ENCODE results near the gene BEST4.
"Not testable (repeated sequence)": the region's sequence is repeated elsewhere in the genome, so short reads cannot be mapped to it uniquely, and the experiment has no call there.

Gene BEST4

DNA sequence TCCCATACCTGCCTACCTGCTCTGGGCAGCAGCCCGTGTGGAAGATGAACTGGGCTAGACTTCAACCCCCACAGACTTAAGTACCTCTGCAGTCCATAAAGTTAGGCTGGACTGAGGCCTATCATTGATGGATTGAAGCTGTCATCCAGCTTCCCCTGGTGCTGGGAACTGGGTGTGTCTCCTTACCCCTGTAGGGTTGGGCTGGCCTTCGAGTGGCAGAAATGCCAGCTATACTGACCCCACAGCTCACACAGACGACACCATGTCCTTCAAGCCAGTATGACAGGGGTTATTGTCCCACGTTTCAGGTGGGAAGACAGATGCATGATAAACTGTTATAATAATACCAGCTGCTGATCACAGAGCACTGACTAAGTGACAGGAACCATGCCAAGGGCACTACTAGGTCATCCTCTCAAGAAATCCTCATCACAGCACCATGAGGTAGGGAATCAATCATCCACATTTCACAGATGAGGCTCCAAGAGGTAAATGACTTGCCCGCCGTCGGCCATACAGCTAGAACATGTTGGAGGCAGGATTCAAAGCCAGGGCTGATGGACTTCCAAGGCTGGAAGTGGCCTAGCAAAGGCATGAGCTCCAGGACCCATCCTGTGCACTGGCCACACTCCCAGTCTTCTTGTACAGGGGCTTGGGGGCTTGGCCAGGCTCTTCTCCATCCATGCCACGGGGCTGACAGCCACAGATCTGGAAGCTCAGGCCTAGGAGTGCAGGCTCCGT is at the start of gene BEST4:
Gene BEST4, minus strand, starts transcription at position 51 of the 741 bp plus-strand sequence. CDS start 465 bp downstream, outside the sequence.
- DNase-seq: no peak

DNA sequence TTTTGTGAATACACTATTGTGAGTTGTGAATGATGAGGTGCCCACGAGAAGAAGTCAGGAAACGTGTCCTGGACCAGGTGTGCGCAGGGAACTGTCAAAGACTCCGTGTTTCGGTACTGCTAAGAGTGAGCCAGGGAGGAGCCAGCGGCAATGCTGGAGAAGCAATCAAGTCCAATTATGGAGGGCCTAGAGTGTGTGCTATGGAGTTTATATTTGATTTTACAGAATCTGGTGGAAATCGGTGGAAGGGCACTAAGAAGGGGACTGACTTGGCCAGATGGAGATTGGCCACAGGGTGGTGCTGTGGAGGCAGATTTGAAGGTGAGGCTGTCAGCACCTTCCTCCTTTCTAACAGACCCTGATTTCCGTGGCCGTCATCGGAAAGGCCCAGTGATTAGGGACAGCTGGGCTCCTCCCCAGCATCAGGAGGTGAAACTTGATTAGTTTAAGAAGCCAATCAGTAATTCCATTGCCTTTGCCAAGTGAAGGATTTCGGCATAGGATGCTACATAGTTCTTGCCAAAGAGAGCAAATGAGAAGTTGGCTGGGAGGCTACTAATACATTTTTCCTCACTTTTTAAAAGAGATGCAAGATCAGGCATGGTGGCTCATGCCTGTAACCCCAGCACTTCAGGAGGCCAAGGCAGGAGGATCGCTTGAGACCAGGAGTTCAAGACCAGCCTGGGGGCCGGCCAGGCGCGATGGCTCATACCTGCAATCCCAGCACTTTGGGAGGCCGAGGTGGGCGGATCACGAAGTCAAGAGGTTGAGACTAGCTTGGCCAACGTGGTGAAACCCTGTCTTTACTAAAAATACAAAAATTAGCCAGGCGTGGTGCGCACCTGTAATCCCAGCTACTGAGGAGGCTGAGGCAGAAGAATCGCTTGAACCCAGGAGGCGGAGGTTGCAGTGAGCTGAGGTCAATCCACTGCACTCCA is 48.0 kb upstream of the BEST4 start:
- peak; percentile 64 for DNase-seq

DNA sequence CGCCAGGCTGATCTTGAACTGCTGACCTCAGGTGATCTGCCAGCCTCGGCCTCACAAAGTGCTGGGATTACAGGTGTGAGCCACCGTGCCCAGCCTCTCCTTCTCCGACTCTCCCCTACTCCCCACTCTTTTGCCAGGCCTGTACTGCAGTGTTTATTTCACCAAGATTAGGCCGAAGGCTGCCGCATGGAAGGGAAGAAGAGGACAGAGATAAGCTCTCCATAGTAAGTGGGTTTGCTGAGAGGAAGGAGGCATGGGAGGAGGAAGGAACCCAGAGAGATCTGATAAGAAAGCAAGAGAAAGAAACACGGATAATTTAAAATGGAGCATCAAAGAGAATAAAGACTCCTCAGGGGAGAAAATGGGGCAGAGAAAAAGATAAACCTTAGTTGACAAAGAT is 46.4 kb upstream of the BEST4 start:
- DNase-seq: no peak

DNA sequence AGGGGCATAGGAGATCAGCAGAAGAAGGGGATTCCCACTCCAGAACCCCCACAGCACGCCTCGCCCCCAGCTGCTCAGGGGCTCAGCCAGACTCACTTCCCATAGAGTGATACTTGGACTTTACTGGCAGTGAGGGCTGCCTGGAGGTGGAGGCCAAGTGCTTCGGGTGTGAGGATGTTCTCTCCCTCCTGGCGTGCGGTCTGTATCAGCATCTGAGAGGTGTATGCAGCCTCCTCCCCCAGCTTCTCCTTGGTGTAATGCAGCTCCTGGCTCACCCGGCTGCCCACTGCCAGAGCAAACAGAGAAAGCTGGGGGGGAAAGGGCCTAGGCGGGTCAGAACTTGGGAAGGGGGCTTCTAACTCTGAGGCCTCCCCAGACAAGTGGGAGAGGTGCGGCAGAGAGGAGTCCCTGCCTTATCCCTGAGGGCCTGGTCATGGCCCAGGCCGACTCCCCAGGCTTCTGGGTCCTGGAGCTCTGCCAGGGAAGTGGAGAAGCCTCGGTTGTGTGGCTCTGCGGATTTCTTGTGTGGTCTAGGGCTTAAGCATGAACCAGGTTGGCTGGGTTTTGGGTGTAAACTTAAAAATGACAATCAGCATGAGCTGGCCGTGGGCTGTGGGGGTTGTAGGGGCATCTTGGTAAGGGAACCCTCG is 44.2 kb upstream of the BEST4 start:
- no peak for DNase-seq

DNA sequence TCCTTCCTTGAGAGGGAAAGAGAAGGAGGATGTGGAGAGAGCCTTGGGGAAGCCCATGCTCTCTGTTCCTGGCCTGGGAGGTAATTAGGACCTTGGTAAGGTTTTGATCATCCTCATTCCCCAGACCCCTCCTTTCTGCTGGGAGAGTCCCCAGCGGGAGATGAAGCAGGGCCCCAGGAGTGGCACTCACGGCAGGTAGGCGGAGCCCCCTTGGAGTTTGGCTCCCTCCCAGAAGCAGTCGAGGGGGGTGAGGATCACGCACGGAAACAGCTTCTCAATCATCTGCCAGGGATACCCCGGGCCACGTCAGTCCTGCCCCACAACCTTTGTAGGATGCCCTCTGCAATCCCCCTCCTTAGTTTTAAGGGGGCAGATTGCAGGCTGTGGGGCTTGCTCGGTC is 43.5 kb upstream of the BEST4 start:
- no peak for DNase-seq

DNA sequence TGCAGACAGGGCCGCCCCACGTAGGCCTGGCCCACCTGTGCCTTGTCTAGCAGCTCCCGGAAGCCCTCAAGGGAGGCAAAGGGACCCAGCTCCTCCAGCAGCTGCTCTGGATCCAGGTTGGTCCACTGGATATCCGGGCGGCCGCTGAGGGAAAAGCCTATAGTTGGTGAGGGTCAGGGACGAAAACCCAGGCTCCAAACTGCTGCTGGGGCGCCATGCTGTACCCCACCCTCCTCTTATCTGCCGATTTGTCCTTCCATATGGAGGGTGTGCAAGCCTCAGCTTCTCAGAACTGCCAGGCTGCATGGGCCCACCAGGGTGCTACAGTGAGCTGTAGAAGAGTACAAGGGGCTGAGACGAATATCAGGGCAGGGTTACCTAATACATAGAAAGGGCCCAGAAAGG is 42.9 kb upstream of the BEST4 start:
- DNase-seq: no peak

DNA sequence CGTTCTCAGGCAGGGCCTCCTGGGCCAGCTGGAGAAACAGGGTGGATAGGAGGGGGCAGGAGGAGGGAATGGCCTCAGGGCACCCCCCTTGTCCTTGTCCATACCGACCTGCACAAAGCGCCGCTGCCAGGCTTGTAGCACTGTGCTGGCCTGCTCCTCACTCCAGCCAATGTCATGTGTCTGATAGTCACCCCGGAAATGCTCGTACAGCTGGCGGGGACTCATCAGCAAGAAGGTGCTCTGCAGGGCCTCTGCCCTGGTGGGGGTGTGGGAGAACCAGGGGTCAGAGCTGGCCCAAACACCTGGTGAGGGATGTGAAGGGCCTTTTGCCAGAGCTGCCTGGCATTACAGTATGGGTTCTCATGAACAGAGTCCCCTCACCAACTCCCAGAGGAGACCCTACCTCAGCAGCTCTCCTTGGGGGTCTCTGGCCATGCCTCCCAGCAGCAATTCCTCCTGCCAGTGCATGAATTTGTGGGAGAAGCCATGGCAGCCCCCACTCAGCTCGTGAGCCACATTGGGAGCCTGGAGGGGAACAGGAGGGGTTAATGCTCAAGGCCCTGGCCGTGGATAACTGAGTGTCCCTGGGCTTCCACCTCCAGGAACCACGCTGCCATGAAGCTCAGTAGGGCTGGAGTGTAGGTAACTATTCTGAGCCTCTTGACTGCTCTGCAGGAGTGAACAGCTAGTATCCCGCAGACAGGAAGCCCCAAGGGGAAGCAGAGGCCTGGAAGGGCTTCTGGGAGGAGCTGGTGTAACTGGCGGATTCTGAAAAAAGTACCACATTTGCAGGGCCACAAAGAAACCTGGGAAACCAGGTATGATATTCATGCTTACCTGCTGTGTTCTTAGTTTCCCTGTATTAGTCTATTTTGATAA is 41.8 kb upstream of the BEST4 start:
- no peak for DNase-seq

DNA sequence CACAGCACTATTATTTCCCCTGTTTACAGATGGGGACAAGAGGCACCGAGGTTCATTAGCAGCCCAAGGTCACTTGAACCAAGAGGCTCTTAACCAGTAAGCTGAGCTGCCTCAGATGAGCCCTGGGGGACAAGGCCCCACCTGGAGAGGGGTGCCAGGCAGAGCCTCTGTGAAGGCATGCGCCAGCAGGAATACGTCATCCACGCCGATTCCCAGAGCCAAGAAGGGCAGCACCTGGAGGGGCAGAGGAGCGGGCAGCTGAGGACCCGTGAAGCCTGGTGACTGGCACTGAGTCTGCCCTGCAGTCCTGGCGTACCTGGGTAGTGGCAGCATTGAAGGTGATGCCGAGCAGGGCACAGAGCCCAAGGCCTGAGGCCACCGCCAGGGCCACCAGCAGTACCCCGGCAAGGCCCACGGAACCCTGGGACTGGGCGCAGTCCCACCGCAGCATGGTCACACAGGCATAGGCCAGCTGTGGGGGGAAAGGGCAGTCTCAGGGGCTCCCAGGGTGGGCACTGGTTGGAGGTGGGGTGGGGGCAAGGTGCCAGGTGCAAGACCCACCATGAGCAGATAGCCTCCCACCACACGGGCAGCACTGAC is 41.0 kb upstream of the BEST4 start:
- DNase-seq: no peak

DNA sequence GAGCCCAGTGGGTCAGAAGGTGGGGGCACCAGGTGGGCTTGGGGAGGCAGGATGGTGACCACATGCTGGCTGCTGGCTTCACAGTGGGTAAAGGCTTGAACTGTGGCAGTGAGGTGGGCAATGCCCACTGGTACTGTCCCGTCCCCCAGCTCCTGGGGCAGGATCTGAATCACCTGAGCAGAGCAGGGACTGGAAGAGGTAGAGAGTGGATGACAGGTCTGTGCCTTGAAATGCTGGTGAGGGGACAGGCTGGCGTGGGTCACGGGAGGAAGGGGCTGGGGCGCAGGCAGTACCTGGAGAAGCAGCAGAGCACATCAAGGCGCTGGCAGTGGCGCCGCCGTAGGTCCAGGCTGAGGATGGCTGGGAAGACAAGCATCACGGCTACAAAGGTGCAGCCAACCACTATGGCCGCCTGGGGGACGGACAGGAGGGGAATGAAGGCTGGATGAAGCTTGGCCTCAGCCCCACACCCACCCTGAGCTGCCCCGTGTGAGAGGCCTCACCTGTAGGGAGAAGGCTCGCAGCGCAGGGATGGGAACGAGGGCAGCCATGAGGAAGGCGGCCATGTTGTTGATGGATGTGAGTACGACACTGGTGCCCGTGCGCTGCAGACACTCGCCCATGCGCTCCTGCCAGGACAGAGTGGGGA is 40.2 kb upstream of the BEST4 start:
- no peak for DNase-seq

DNA sequence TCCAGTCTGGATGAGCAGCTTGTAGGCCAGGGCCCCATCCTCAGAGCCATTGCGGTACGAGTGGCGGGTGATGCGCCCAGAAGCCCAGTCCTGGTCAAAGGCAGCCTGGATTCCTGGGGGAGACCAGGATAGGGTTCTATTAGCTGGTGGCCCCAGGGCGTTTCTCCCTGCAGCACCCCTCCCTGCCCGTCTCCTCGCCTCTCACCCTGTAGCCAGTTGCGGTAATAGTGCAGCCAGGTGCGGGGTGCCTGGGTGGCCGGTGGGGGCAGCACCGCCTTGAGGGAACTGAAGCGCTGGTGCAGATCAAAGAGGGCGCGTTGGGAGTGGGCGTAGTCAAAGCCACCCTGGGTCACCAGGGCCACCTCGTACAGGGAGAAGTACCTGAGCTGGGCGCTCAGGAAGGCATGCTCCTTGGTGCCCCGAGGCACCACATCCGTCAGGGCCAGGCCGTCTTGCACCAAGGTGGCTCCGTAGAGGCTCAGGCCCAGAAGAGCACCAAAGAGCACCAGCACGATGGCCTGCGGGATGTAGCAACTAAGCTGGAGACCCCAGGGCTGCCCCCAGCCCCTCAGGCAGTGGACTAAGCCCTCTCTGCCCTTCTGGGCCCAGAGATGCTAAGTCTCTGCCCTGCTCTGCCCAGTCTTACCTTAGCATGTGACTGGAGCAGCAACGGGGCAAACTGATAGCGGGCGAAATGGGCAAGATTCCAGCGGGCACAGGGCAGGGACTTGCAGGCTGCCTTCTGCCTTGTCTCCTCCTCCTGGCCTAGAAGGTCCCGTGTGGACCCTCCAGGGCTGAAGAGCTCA is 39.4 kb upstream of the BEST4 start:
- DNase-seq: no peak

DNA sequence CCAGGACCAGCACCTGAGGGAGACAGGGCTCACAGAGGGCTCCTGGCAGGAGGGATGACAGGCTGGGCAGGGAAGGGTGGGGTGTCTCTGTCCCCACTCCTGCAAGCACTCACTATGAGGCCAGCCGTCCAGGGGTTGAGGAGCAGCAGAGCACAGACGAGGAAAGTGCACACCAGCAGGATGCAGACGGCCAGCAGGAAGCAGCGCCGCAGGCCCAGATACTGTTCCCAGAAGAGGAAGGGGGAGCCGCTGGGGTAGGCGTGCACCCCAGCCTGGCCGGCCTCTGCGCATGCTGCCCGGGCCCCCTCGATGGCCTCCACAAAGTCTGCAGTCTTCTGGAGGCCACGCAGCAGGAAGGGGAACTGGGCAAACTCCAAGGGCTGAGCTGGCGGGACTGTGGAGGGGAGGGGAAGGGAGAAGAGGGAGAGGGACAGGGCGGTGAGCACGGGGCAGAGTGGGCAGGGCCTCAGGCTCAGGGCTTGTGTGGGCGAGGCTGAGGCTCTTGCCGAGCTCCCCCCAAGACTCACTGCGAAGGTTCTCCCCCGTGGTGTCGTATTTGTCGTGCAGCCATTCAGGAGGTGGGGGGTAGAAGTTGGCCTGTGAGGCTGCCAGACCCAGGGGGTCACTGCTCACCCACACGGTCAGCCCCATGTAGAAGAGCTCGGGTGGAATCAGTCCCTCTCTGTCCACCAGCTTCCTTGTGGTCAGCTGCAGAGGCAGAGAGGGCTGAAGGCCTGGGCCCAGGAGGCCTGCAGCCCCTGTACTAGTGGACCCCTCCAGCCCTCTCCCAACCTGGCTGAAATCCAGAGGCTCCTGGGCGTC is 38.6 kb upstream of the BEST4 start:
- no peak for DNase-seq

DNA sequence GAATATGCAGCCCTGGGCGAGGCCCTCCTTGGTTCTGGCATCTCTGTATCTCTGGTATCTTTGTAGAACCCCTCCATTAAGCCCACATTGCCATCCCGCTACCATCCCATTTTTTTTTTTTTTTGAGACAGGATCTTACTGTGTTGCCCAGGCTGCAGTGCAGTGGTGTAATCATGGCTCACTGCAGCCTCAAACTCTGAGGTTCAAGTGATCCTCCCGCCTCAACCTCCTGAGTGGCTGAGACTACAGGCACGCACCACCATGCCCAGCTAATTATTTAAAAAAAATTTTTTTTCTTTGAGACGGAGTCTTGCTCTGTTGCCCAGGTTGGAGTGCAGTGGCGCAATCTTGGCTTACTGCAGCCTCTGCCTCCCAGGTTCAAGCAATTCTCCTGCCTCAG is 36.4 kb upstream of the BEST4 start:
- DNase-seq: not testable (repeated sequence)

DNA sequence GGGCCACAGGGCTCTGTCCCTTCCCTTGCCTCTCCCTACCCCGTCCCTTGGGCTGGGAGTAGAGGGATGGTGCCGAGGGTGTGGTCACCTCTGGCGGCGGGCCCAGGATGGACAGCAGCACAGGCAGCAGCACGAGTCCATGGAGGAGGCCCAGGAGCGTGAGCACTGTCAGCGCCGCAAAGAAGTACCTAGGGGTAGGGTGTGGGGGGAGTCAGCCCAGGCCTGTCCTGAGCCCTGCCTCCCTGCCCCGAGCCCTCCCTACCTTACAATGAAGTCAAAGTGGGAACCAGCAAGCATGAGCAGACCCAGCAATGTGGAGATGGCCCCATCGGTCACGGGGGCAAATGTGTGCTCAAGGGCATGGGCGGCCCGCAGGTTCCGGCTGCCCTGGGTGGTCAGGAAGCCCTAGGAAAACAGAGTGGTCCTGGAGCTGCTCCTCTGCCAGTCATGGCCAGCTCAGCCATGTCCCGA is 35.0 kb upstream of the BEST4 start:
- DNase-seq: no peak

DNA sequence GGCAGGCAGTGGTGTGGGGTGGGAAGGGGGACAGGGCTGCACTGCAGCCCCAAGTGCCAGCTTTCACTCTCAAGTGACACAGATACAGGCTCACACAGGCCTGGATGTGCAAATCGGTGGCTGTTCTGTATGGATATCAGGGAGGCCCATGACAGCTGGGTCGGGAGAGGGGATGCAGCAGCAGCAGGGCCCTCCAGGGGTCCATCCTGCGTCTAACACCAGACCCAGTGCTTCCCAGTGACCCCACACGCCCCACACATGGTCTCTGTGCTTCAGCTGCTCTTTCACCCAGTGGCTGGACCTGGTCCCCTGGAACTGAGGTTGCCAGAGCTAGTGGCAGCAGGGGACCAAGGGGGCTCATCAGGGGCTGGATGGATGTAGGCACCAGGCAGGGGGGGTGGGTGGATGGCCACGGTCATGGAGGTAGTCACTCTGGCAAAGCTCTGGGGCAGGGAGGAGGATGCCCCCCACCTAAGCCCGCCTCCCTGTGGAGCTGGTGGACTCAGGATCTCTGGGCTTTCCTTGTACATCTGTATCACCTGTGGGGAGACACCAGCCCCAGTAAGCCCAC is 34.2 kb upstream of the BEST4 start:
- DNase-seq: no peak

DNA sequence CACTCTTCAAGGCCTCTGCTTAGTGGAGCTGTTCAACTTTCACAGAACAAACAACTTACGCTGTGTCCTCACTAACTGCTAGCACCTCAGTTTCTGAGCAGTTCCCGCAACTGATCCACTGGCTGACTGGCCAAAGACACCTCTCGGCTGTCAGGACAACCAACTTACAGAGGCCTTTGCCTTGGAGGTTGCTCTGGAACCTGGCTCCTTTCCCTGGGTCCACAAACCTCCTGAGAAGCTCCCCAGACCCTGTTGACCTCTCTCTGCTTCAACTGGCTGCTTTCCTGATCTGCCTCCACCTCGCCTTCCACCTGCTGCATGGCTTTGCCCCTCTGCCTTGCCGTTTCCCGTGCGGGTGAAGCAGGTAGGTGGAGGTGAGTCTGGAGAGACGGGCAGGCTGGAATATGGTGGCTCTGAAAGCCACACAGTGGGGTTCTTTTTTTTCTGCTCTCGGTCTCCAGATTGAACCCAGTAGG is 33.3 kb upstream of the BEST4 start:
- DNase-seq: no peak

DNA sequence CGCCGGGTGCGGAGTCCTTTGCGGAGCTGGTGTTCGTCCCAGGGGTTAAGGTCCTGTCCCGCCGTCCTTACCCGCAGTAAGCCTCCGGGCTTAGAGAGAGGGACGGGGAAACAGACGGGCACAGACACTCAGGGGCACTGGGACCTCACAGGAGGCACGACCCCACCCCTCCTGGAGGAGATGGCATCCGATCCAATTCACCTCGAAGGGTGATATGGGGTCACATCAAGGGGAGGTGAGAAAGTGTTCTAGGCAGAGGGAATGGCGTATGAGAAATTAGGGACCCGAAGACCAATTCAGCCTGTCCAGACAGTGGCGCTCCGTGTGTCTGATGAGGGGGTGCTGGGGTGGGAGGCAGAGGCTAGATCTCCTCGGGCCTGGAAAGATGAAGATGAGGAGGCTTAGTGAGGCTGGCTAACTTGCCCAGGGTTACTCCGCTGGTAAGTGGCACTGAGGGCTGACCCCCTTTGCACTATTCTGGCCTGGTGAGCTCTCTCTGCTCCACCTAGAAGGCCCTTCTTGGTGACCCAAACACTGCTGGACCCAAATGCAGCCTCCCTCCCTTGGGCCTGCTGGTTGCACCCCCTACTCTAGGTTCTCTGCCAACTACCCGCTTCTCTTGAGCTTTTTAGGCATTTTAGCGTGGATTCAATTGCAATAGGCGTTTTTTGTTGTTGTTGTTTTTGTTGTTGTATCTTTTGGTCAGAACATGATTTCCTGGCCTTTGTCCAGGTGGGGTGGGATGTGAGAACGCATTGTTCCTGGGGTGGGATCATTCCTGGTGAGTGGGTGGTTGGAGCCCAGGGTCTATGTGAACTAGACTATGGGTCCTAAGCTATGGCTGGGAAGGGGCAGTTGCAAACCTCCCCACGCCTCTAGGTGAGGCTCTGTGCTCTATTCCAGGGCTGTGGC is 32.6 kb upstream of the BEST4 start:
- DNase-seq: no peak

DNA sequence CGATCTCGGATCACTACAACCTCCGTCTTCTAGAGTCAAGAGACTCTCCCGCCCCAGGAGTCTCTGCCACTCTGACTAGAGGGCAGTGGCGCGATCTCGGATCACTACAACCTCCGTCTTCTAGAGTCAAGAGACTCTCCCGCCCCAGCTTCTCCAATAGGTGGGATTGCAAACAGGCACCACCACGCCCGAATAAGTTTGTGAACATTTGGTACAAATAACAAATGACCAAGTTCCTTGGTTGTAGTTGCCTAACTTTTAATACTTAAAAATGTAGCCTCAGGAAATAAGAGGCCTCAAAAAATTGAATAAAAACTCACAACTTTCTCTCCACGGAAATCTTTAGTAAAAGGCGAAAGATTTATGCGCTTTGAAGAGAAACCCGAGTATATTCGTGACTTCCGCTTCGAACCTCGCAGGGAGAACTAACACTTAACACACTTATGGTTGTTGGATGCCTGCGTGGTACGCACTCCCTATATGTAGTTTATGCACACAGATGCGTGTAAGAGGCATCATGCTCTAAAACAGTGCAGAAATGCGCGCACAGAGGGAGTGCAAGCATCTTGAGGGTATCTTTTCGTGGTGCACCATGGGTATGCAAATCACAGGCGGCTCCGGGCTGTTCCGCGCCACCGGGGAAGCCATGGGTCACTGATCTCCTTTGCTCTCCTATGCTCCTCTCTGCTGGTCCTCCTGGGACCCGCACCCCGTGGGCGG is 31.8 kb upstream of the BEST4 start:
- no peak for DNase-seq
